SK-N-SH treated with all-trans-retinoic acid at 6 μM for 48 hours (cell line): ENCODE data around the gene SECISBP2.

Source experiments
- ATAC-seq: fragments of 200-7000 bp; cut with Tn5 transposase; 3 replicates; pipeline ENCODE4 v1.9.1; 2020; ENCODE audit warnings: mild to moderate bottlenecking, moderate library complexity
- ARNTL ChIP-seq: fragments of 450-650 bp; formaldehyde crosslinking; IDR thresholded peaks from 2 replicates; pipeline ENCODE4 v1.5.0; 2020; ENCODE audit warnings: low read depth, mild to moderate bottlenecking, moderate library complexity, borderline replicate concordance
- BACH2 ChIP-seq: fragments of 250-450 bp; sonication (Bioruptor Pico); IDR thresholded peaks from 2 replicates; pipeline ENCODE4 v1.9.0; 2021; ENCODE audit warnings: mild to moderate bottlenecking, borderline replicate concordance
- CSDC2 ChIP-seq: fragments of 250-450 bp; sonication (Bioruptor Pico); IDR thresholded peaks from 2 replicates; pipeline ENCODE4 v1.5.0; 2020; ENCODE audit warnings: mild to moderate bottlenecking, moderate library complexity
- ISL1 ChIP-seq: fragments of 250-450 bp; sonication (Bioruptor Pico); IDR thresholded peaks from 2 replicates; pipeline ENCODE4 v2.1.2; 2022; ENCODE audit warnings: mild to moderate bottlenecking, moderate library complexity
- OSR1 ChIP-seq: fragments of 250-450 bp; sonication (Bioruptor Pico); IDR thresholded peaks from 2 replicates; pipeline ENCODE4 v1.8.0; 2022; ENCODE audit warnings: moderate library complexity, mild to moderate bottlenecking, inconsistent platforms
- POU6F1 ChIP-seq: fragments of 250-450 bp; sonication (Bioruptor Pico); IDR thresholded peaks from 2 replicates; pipeline ENCODE4 v1.8.0; 2021; ENCODE audit warnings: low read depth, mild to moderate bottlenecking, moderate library complexity, borderline replicate concordance
- RARB ChIP-seq: fragments of 250-450 bp; sonication (Bioruptor Pico); IDR thresholded peaks from 2 replicates; pipeline ENCODE4 v1.8.0; 2021; ENCODE audit warnings: mild to moderate bottlenecking, moderate library complexity
- SNAI2 ChIP-seq: fragments of 250-450 bp; sonication (Bioruptor Pico); IDR thresholded peaks from 2 replicates; pipeline ENCODE4 v1.5.0; 2020; ENCODE audit warnings: mild to moderate bottlenecking, moderate library complexity
- TOX ChIP-seq: fragments of 250-450 bp; sonication (Bioruptor Pico); IDR thresholded peaks from 2 replicates; pipeline ENCODE4 v1.8.0; 2021; ENCODE audit warnings: mild to moderate bottlenecking, moderate library complexity, borderline replicate concordance
- ZC3H10 ChIP-seq: fragments of 250-450 bp; sonication (Bioruptor Pico); IDR thresholded peaks from 2 replicates; pipeline ENCODE4 v1.5.1; 2021; ENCODE audit warnings: mild to moderate bottlenecking, moderate library complexity
- ZFP3 ChIP-seq: fragments of 250-450 bp; sonication (Bioruptor Pico); IDR thresholded peaks from 2 replicates; pipeline ENCODE4 v1.5.0; 2020; ENCODE audit warnings: mild to moderate bottlenecking, moderate library complexity
- ZFP30 ChIP-seq: fragments of 450-650 bp; formaldehyde crosslinking; IDR thresholded peaks from 2 replicates; pipeline ENCODE4 v1.5.0; 2022; ENCODE audit warnings: mild to moderate bottlenecking, moderate library complexity
- ZNF565 ChIP-seq: fragments of 450-650 bp; formaldehyde crosslinking; conservative IDR thresholded peaks from 2 replicates; pipeline ENCODE4 v1.5.0; 2020; ENCODE audit warnings: low read depth, mild to moderate bottlenecking, moderate library complexity
- ZNF70 ChIP-seq: fragments of 450-650 bp; formaldehyde crosslinking; IDR thresholded peaks from 2 replicates; pipeline ENCODE4 v1.5.0; 2020; ENCODE audit warnings: mild to moderate bottlenecking, moderate library complexity
- ZNF8 ChIP-seq: fragments of 450-650 bp; formaldehyde crosslinking; IDR thresholded peaks from 2 replicates; pipeline ENCODE4 v1.5.0; 2020; ENCODE audit warnings: mild to moderate bottlenecking, moderate library complexity
- TF ChIP-seq, protein P1 (sequence below): fragments of 250-450 bp; sonication (Bioruptor Pico); IDR thresholded peaks from 2 replicates; pipeline ENCODE4 v1.5.0; 2020; ENCODE audit warnings: mild to moderate bottlenecking, moderate library complexity
- TF ChIP-seq, protein P2 (sequence below): fragments of 250-450 bp; sonication (Bioruptor Pico); IDR thresholded peaks from 2 replicates; pipeline ENCODE4 v1.5.1; 2020; ENCODE audit warnings: low read depth, mild to moderate bottlenecking, moderate library complexity
- TF ChIP-seq, protein P3 (sequence below): fragments of 250-450 bp; sonication (Bioruptor Pico); IDR thresholded peaks from 2 replicates; pipeline ENCODE4 v1.5.1; 2021; ENCODE audit warnings: mild to moderate bottlenecking, moderate library complexity

SECISBP2 gene

GRCh38 chr9:89375191-89375760 is 57.0 kb downstream of the SECISBP2 start (continued):
- TF ChIP-seq POU6F1 (no peak), RARB (CRISPR knock-in tag) (no peak)

- TF ChIP-seq ZFP3 (CRISPR knock-in tag) (no peak), ZFP30 (CRISPR knock-in tag) (no peak), OSR1 (CRISPR knock-in tag) (no peak), ARNTL (no peak), RARB (CRISPR knock-in tag) (no peak), ISL1 (CRISPR knock-in tag) (no peak), TOX (no peak), SNAI2 (no peak)
- TF ChIP-seq, protein P1, sequence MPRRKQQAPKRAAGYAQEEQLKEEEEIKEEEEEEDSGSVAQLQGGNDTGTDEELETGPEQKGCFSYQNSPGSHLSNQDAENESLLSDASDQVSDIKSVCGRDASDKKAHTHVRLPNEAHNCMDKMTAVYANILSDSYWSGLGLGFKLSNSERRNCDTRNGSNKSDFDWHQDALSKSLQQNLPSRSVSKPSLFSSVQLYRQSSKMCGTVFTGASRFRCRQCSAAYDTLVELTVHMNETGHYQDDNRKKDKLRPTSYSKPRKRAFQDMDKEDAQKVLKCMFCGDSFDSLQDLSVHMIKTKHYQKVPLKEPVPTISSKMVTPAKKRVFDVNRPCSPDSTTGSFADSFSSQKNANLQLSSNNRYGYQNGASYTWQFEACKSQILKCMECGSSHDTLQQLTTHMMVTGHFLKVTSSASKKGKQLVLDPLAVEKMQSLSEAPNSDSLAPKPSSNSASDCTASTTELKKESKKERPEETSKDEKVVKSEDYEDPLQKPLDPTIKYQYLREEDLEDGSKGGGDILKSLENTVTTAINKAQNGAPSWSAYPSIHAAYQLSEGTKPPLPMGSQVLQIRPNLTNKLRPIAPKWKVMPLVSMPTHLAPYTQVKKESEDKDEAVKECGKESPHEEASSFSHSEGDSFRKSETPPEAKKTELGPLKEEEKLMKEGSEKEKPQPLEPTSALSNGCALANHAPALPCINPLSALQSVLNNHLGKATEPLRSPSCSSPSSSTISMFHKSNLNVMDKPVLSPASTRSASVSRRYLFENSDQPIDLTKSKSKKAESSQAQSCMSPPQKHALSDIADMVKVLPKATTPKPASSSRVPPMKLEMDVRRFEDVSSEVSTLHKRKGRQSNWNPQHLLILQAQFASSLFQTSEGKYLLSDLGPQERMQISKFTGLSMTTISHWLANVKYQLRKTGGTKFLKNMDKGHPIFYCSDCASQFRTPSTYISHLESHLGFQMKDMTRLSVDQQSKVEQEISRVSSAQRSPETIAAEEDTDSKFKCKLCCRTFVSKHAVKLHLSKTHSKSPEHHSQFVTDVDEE, result no peak
- no peak for ATAC-seq
These were observed 58.0 kb downstream of the SECISBP2 start for GRCh38 chr9:89376286-89376685.

DNA sequence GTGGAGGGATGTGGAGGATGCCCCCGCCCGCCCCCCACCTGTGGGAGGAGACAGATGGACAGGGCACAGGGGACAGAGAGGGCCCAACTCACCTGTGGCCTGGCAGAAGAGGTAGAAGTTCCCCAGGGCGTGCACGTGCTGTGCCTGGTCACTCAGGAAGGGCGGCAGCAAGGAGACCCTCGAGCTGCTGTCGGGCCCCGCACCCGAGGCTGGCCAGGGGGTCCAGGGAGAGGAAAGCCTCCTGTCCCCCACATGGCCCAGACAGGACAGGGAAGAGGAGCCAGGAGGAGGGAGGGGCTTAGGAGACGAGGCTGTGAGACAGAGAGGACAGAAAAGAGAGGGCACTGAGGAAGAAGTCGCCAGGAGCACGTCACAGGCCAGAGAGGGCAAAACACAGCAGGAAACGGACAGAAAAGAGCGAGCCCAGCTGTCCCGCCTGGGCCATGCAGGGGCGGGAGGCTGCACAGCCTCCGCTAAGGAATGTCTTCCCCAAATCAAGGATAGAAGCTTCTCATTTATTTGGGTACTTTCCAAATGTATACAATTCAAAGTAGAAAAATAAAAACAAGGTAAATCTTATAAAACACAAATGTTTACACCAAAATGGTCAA is 58.5 kb downstream of the SECISBP2 start:
- TF ChIP-seq, protein P2, sequence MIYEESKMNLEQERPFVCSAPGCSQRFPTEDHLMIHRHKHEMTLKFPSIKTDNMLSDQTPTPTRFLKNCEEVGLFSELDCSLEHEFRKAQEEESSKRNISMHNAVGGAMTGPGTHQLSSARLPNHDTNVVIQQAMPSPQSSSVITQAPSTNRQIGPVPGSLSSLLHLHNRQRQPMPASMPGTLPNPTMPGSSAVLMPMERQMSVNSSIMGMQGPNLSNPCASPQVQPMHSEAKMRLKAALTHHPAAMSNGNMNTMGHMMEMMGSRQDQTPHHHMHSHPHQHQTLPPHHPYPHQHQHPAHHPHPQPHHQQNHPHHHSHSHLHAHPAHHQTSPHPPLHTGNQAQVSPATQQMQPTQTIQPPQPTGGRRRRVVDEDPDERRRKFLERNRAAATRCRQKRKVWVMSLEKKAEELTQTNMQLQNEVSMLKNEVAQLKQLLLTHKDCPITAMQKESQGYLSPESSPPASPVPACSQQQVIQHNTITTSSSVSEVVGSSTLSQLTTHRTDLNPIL (CRISPR knock-in tag), result no peak
- TF ChIP-seq, protein P3, sequence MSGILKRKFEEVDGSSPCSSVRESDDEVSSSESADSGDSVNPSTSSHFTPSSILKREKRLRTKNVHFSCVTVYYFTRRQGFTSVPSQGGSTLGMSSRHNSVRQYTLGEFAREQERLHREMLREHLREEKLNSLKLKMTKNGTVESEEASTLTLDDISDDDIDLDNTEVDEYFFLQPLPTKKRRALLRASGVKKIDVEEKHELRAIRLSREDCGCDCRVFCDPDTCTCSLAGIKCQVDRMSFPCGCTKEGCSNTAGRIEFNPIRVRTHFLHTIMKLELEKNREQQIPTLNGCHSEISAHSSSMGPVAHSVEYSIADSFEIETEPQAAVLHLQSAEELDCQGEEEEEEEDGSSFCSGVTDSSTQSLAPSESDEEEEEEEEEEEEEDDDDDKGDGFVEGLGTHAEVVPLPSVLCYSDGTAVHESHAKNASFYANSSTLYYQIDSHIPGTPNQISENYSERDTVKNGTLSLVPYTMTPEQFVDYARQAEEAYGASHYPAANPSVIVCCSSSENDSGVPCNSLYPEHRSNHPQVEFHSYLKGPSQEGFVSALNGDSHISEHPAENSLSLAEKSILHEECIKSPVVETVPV (CRISPR knock-in tag), result no peak
- no peak for TF ChIP-seq ARNTL
- no peak for TF ChIP-seq ZNF8 (CRISPR knock-in tag)
- no peak for TF ChIP-seq RARB (CRISPR knock-in tag)
- TF ChIP-seq BACH2, result no peak
- TF ChIP-seq, all 23 proteins: peak for 0
- ATAC-seq, result no peak

- no peak for TF ChIP-seq POU6F1
- no peak for TF ChIP-seq SNAI2
- no peak for TF ChIP-seq CSDC2 (CRISPR knock-in tag)
- TF ChIP-seq ZNF70 (CRISPR knock-in tag), result no peak
- no peak for TF ChIP-seq ZNF565
- TF ChIP-seq, protein P3 (CRISPR knock-in tag), result no peak
- TF ChIP-seq OSR1 (CRISPR knock-in tag), result no peak
- no peak for TF ChIP-seq ZC3H10
- TF ChIP-seq, protein P2 (CRISPR knock-in tag), result no peak
- no peak for ATAC-seq
These were observed 59.1 kb downstream of the SECISBP2 start for GRCh38 chr9:89377411-89377810.
